ENCODE results near the gene LCN15.
"Not testable (repeated sequence)": the region's sequence is repeated elsewhere in the genome, so short reads cannot be mapped to it uniquely, and the experiment has no call there.

LCN15 gene

DNA sequence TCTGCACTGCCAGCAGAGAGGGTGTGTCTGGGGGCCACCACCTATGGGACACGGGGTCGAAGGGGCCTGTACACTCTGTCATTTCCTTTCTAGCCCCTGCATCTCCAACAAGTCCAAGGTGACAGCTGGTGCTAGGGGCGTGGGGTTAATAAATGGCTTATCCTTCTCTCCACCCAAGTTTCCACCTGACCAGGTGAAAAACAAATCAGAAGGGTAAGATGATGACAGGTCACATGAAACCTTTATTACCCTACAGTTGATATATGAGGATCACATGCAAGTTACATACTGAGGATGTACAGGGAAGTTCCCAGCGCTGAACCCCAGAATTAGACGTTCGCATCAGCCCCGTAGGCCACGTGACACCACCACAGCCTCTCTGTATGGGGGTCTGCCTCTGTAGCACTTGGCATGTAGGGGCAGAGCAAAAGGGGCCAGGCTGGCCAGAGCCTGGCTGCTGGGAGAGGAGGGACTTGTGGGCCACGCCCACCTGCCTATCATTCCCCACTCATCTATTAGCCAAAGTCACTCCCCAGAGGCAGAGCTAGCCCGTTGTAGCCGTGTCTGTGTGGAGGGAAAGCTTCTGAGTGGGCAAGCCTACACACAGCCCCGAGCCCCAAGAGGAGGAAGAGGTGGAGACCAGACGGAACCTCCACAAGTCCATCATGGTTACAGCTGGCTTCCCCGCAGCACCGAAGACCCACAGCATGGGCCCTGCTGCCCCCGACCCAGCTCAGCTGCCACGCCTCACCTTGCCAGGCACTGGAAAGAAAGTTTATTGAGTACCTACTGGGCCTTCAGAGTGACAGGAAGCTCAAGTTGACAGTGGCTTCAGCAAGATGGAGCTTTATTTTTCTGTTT lies 29.0 kb upstream of the LCN15 start:
- no peak for DNase-seq

DNA sequence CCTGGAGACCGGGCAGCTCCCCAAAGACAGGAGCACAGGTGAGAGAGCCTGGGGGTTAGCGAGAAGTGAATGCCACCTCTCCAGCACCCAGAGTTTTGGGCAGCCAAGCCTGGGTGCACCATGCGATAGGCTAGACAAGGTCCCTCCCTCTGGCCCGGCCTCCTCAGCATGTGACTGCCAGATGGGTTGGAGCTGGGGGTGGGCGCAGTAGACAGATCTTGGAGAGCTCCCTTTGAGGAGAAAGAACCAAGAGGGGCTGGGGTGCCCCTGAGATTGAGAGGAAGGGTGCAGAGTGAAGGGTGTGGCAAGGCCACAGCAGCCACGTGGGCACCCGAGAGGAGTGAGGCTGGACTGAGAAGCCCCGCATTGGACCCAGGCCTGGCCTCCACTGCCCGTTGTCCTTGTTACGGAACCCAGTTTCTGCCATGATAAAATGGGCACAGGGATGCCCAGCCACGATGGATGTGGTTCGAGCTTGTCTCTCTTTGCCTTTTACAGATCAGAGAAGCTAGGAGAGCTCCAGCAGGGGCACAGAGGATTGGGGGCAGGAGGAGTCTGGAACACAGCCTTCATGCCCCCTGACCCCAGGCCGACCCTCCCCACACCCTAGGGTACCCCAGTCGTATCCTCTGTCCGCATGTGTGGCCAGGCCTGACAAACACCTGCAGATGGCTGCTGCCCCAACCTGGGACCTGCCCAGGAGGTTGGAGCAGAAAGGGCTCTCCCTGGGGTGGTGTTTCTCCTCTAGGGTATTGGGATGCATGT lies 28.2 kb upstream of the LCN15 start:
- no peak for DNase-seq

DNA sequence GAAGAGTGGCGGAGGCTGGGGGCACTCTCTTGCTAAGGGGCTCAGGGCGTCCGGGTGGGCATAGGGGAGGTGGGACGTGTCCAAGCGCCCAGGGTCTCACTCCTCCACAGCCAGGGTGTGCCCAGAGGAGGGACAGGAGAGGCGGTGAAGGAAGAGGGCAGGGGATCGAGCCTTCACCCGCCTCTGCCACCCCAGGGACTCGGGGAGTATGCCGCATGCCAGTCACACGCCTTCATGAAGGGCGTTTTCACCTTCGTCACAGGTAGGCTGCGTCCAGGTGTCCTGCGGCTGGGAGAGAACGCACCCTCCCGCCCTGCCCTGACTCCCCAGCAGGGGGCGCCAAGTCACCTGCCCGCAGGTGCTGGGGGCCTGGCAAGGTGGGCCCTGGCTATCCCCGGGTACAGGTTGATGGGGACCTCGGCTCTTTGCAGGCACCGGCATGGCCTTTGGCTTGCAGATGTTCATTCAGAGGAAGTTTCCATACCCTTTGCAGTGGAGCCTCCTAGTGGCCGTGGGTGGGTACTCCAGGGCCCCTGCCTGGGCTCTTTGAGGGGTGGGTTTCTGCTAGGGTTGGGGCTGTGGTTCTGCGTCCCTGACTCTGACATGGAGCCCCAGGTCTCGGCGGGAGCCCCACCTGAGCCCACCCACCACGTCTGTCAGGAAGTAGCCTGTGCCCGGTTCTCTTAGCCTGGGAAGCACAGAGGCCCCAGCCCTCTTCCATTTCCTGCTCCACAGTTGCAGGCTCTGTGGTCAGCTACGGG lies 27.4 kb upstream of the LCN15 start:
- DNase-seq: peak; percentile 65 to 71

DNA sequence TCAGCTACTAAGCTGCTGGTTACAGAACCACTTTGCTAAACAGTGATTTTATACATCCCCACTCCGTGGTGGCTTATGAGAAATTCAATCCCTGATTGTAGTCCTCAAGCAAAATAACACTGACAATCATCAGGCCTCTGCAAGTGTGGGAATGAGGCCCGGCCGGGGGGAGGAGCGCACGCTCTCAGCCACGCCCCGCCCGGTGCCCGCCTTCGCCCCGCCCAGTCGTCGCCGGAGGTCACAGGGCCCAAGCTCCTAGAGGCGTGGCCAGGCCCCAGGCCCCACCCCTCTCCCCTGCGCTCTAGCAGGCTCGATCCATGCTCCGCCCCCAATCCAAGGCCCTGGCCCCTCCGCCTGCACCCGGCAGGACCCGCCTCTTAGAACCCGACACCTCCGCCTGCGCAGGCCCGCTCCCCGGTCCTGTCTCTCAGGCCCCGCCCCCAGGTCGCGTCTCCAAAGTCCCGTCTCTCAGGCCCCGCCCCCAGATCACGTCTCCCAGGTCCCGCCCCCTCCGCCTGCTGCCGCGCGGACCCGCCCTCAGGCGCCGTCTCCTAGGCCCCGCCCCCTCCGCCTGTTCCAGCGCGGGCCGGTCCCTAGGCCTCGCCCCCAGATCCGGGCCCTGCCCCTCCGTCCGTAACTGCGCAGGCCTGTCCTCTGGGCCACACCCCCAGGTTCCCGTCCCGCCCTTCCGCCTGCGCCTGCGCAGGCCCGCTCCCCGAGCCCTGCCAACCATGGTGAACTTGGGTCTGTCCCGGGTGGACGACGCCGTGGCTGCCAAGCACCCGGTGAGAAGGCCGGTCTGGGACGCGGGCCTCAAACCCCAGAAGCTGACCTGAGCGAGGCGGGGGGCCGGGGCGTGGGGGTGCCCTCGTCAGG lies 26.6 kb upstream of the LCN15 start, which contains the start of gene TMEM141:
Gene TMEM141, plus strand, starts transcription at position 705 of the 876 bp plus-strand sequence. Its CDS starts 27 bp downstream, at position 732.
- peak; percentile 100 for DNase-seq

DNA sequence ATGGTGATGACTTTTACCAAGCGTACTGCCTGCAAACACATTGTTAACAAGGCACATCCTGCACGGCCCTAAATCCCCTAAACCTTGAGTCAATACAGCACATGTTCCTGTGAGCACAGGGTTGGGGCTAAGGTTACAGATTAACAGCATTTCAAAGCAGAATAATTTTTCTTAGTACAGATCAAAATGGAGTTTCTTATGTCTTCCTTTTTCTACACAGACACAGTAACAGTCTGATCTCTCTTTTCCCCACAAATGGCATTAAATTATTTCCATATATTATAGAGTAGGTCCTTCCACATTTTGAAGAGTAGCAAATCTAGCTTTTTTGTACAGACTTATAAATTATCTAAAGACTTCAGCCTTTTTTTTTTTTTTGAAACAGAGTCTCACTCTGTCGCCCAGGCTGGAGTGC lies 25.2 kb upstream of the LCN15 start:
- no peak for DNase-seq

DNA sequence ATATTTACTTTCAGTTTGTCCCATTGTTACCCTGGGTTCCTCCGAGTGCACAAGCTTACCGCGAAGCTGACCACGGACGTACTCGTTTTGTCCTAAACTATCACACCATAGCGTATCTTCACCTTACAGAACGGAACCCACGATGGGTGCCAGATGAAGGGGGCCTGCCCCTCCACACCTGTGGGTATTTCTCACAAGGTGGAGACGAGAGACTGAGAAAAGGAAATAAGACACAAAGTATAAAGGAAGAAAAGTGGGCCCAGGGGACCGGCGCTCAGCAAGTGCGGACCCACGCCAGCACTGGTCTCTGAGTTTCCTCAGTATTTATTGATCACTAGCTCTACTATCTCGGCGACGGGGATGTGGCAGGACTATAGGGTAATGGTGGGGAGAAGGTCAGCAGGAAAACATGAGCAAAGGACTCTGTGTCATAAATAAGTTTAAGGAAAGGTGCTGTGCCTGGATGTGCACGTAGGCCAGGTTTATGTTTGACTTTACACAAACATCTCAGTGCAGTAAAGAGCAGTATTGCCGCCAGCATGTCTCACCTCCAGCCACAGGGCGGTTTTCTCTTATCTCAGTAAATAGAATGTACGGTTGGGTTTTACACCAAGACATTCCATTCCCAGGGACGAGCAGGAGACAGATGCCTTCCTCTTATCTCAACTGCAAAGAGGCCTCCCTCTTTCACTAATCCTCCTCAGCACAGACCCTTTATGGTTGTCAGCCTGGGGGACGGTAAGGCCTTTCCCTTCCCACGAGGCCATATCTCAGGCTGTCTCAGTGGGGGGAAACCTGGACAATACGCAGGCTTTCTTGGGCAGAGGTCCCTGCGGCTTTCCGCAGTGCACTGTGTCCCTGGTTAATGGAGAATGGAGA lies 24.6 kb upstream of the LCN15 start:
- DNase-seq: not testable (repeated sequence)

DNA sequence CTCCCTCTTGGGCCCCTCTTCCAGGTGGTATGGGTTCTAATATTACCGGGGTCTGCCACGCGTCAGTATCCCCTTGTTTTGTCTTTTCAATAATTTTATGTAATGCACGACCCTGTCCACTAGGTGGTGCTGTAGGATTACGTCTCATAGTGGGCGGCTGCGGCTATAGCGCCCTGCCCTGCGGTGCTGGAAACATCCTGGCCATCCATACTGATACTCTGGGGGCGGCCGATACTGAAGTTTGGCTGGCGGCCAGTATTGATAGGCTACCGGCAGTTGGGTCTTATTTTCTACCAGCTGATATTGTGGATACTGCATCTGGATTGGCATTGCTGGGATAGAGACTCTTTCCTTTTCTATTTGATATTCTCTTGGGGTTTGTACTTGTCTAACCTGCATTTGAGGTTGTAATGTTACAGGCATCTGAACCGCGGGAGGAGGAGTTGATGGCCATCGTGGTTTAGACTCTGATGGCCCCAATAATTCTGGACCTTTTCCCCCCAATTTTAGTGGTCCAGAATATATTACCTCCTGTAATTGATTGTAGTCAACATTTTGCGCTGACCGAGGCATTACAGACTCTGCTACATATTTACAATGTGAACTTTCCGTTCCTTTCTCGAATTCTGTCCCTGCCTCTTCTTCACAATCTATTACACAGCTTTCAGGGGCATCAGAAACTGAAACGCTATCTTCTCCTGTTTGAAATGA lies 23.5 kb upstream of the LCN15 start:
- peak; percentile 67 to 72 for DNase-seq

DNA sequence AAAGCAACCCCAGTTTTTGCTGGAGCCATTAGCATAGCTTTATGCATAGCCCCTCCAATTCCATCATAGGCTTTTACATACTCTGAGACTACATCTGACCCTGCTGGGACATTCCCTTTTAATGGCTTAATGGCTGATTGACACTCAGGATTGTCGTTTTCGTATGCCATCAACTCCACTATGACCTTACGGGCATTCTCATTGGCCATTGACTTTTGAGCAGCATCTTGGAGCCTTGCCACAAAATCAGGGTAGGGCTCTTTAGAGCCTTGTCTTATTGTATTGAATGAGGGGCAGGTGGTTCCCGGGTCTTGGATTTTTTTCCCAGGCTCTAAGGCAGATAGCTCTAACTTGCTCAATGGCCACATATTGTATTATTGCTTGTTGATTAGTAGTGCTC lies 22.7 kb upstream of the LCN15 start:
- DNase-seq: not testable (repeated sequence)

DNA sequence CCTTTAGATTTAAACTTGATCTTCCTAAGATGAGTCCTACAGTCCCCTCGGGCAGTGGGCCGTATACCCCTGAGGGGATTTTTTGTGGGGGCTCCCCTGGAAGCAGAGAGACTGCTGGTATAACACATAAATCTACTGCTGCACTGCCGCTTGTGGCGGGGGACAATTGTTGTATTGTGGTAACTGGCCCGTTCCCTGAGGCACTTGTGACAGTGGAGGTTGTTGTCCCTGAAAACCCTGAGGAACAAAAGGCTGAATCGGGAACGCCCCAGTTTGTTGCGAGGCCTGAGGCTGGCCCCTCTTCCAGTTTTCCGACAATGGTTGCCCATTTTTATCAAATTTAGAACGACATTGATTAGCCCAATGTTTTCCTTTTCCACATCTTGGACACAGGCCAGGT lies 22.1 kb upstream of the LCN15 start:
- no peak for DNase-seq

DNA sequence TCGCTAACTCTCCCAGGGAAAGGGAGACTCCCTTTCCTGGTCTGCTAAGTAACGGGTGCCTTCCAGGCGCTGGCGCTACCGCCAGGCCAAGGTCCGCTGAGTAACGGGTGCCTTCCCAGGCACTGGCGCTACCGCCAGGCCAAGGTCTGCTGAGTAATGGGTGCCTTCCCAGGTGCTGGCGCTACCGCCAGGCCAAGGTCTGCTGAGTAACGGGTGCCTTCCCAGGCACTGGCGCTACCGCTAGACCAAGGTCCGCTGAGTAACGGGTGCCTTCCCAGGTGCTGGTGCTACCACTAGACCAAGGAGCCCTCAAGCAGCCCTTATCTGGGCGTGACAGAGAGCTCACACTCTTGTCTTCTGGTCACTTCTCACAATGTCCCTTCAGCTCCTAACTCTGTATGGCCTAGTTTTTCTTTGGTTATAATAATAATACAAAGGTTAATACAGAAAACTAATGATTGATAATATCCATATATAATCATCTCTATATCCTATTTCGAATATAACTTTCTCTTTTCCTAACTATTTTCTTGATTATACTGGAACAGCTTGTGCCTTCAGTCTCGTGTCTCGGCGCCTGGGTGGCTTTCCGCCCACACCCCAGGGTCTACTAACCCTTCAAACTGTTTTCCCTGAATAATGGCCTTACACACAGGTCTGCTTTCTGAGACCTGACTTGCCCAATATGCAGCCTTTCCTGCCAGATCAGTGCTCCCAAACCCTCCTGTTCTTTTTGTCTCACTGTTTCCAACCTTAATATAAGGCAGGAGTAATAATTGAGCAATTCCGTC lies 21.4 kb upstream of the LCN15 start:
- not testable (repeated sequence) for DNase-seq

DNA sequence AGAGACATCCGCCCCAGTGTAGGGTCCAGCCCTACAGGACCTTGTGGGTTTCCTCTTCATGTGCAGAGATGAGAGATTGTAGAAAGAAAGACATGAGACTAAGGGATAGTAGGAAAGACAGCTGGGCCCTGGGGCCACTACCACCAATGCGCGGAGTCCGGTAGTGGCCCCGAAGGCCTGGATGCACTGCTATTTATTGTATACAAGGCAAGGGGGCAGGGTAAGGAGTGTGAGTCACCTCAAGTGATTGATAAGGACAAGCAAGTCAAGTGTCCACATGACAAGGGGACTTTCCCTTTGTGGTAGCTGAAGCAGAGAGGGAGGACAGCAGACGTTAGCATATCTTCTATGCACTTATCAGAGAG lies 20.7 kb upstream of the LCN15 start:
- no peak for DNase-seq

DNA sequence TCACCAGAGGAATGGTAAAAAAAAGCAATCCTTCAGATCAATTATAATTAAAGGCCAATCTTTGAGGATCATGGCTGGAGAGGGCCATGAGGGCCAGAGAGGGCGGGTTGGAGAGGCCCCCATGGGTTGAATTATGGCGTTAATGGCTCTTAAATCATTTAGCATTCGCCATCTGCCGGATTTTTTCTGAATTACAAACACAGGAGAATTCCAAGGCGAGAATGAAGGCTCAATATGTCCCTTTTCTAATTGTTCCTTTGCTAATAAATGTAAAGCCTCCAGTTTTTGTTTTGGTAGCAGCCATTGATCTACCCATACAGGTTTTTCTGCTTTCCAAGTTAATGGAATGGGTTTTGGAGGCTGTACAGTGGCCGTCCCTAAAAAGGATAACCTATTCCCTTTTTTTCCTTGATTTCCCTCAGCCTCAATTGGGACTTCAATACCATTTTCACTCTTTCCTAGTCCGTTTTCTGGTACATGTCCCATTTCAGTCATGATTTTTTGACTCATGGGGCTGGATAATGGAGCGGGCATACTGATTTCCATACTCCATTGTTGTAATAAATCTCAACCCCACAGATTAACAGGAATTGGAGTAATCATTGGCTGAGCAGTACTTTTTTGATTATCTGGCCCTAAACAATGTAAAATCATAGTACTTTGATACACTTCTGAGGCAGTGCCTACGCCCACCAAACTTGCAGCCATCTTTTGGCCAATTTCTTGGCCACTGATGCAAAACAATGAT lies 20.1 kb upstream of the LCN15 start:
- DNase-seq: no peak

DNA sequence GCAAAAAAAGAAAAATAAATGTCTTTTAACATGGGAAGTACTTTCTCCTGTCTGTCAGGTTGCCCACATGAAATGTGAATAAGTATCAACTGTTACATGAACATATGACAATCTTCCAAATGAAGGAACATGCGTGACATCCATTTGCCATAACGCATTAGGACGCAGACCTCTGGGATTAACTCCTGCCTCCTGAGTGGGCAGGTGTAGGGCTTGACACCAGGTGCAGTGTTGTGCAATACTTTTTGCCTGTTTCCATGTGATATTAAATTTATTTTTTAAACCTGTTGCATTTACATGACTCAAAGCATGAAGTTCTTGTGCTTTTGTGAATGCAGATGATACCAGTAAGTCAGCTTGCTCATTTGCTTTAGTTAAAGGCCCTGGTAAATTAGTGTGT lies 18.1 kb upstream of the LCN15 start:
- no peak for DNase-seq

DNA sequence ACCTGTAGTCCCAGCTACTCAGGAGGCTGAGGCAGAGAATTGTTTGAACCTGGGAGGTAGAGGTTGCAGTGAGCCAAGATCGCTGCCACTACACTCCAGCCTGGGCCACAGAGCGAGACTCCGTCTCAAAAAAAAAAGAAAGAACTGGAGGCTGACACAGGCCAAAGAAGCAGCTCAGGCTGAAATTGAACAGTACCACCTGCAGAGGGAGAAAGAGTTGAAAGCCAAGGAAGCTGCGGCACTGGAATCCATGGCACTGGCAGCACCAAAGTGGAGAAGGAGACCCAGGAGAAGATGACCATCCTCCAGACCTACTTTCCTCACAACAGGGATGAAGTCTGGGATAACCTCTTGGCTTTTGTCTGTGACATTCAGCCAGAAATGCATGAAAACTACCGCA lies 15.5 kb upstream of the LCN15 start:
- no peak for DNase-seq

DNA sequence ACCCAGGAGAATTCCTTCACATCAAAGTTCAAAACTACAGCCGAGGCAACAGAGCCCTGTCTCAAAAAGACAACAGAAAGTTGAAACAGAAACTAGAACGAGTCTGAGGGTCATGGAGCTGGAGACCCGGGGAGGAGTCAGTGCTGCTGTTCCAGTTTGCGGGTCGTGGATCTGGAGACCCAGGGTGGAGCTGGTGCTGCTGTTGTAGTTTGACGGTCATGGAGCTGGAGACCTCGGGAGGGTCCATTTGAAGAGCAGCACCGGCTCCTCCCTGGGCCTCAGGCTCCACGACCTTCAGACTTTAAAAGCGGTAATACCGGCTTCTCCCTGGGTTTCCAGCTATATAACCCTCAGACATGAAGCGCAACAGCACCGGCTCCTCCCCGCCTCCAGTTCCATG lies 13.0 kb upstream of the LCN15 start:
- no peak for DNase-seq

DNA sequence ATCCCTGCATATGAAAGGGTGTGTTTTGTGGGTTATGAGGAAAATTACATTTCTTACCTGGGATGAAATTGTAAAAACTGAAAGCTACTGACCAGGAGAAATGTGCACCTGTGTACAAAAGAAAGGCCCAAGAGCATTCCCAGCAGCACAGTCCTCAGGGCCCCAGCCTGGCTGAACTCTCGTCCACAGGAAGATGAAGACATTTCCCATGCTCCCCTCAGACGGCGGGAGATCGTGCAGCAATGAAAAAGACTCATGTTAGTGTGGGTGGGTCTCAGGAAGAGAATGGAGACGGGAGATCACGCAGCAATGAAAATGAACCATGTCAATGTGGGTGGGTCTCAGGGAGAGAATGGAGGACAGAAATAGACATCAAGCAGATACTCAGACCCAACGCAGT lies 12.6 kb upstream of the LCN15 start:
- no peak for DNase-seq

DNA sequence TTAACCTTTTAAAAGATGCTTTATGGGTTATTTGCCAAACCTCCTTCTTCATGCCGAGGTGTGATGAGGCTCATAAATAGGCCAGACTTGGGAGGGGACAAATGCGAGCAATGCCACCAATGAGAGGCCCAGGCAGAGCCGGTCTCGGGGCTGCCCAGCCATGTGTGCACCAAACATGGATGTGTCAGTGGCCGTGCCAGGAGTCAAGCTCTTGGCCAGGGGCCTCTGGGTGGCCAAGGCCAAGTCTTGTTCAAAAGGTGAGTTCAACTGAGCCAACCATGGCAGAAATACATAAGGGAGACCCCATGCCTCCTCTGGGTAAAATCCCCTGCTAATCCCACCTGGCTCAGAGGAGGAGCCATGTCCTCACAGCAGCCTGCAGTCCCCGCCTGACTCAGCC lies 10.9 kb upstream of the LCN15 start:
- DNase-seq: no peak

DNA sequence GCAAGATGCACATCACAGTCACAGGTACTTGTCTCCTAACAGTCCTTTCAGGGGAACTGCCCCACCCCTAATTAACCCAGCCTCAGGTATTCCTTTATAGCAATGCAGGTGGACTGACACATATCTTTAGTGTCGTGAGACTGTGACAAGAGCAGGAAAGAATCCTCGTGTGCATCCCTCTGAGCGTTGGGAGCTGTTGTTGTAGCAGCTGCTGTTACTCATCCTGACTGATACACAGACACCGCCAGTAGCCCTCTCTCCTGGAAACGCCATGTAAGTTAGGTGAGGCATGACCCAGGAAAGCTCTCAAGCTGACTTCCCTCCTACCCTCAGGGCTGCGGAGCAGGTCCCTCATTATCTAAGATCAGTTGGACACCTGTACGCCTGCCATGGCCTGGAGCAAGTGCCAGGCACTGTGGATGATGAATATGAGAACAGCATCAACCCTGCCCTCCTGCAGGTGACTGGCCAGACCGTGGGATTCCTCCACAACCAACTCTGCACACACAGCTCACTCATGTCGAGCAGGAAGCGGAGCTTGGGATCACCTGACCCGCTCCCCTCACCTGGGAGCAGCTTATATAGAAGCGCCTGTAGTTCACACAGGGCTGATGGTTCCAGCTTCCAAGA lies 10.2 kb upstream of the LCN15 start:
- DNase-seq: no peak
